Loucy (cell line): ENCODE measurements around the gene GAREM1.

Experiments used
- EZH2phosphoT487 ChIP-seq: fragments of 200-600 bp; IDR thresholded peaks from 2 replicates; pipeline ENCODE4 v1.6.1; 2018; ENCODE audit warnings: antibody characterized with exemption, mild to moderate bottlenecking, moderate library complexity, borderline replicate concordance
- TF ChIP-seq, protein P1 (sequence below): fragments of 200-600 bp; sonication (generic); conservative IDR thresholded peaks from 2 replicates; pipeline ENCODE4 v1.5.1; 2014; ENCODE audit warnings: mild to moderate bottlenecking, antibody characterized with exemption, low read length

DNA sequence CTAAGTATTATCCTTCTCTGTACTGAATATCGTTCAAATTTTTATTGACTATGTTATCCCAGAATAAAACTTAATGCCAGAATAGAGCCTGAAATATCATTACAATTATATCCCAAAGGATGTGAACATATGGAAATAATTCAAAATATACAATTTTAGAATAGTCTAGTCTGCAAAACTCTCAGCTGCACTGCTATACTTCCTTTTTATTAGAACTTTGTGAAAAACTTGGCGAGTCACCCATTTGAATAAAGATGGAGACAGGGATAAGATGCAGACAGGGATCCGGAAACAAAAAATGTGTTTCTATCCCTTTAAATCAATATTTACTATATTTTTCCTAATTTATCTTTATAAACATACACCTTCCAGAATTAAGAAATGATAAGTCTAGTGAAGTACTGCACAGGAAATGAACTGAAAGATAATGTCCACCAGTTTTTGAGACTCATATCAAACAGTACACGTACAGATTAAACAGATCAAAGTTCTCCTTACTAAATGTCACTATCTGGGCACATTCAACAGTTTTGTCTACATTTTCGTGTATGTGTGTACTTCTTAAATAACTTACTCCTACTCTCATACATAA lies 173.0 kb downstream of the GAREM1 start:
- TF ChIP-seq, protein P1, sequence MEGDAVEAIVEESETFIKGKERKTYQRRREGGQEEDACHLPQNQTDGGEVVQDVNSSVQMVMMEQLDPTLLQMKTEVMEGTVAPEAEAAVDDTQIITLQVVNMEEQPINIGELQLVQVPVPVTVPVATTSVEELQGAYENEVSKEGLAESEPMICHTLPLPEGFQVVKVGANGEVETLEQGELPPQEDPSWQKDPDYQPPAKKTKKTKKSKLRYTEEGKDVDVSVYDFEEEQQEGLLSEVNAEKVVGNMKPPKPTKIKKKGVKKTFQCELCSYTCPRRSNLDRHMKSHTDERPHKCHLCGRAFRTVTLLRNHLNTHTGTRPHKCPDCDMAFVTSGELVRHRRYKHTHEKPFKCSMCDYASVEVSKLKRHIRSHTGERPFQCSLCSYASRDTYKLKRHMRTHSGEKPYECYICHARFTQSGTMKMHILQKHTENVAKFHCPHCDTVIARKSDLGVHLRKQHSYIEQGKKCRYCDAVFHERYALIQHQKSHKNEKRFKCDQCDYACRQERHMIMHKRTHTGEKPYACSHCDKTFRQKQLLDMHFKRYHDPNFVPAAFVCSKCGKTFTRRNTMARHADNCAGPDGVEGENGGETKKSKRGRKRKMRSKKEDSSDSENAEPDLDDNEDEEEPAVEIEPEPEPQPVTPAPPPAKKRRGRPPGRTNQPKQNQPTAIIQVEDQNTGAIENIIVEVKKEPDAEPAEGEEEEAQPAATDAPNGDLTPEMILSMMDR: no peak
- no peak for TF ChIP-seq EZH2phosphoT487
